ENCODE data around the gene LKAAEAR1. TPM values are rescaled to one million over a fixed set of nuclear protein-coding genes. Genes with fewer than 3 reads are reported as not detected.
A peak's percentile ranks its signal among the peaks of the same experiment; 100 is the strongest.

LKAAEAR1 gene
- total and polyA plus RNA-seq, 2 of the 13 experiments (the other 11 are each of a cell fraction or from before 2014, with no cell fraction given) = not detected

DNA sequence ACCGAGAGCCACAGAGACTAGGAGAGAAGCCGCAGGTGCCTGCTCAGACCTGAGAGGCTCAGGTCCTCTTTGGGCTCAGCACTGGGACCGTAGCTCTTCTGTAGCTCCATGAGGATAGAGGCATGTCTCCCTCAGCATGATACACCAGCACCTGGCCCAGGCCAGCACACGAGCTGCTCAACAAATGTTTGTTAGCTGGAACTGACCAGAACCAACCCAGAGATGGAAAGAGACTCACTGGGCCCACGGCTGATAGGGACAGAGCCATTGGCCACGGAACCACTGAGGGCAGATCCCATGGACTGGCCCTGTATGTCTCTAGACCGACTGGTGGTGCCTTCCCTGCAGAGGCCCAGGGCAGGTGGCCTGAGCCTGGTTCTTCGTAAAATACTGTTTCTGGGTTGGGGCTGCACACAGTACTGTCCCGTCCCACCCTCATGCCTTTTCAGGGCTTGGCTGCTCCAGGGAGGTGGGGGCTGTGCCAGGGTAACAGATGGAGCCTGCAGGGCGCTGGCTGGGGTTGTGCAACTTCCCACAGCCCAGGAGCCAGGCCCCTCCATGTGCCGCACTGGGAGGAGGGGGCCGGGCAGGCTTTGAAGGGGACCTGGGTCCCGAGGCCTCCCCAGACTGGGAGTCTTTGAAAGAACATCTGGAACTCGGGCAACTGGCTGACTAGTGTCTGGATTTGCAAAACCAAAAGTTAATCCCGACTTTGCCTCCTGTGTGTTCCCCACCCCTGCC lies 43.0 kb downstream of the LKAAEAR1 start (continued):
- no peak for TF ChIP-seq ZBTB3 (CRISPR knock-in tag; IDR thresholded peaks at IDR 0.05; ENCODE audit: borderline replicate concordance, low read depth)
- peak; percentile 58; the same call in 1 of the 2 replicates for TF ChIP-seq ZNF563 (CRISPR knock-in tag; IDR thresholded peaks at IDR 0.05)
- no peak for TF ChIP-seq MLLT10 (CRISPR knock-in tag; IDR thresholded peaks at IDR 0.05)
- TF ChIP-seq, protein P1, sequence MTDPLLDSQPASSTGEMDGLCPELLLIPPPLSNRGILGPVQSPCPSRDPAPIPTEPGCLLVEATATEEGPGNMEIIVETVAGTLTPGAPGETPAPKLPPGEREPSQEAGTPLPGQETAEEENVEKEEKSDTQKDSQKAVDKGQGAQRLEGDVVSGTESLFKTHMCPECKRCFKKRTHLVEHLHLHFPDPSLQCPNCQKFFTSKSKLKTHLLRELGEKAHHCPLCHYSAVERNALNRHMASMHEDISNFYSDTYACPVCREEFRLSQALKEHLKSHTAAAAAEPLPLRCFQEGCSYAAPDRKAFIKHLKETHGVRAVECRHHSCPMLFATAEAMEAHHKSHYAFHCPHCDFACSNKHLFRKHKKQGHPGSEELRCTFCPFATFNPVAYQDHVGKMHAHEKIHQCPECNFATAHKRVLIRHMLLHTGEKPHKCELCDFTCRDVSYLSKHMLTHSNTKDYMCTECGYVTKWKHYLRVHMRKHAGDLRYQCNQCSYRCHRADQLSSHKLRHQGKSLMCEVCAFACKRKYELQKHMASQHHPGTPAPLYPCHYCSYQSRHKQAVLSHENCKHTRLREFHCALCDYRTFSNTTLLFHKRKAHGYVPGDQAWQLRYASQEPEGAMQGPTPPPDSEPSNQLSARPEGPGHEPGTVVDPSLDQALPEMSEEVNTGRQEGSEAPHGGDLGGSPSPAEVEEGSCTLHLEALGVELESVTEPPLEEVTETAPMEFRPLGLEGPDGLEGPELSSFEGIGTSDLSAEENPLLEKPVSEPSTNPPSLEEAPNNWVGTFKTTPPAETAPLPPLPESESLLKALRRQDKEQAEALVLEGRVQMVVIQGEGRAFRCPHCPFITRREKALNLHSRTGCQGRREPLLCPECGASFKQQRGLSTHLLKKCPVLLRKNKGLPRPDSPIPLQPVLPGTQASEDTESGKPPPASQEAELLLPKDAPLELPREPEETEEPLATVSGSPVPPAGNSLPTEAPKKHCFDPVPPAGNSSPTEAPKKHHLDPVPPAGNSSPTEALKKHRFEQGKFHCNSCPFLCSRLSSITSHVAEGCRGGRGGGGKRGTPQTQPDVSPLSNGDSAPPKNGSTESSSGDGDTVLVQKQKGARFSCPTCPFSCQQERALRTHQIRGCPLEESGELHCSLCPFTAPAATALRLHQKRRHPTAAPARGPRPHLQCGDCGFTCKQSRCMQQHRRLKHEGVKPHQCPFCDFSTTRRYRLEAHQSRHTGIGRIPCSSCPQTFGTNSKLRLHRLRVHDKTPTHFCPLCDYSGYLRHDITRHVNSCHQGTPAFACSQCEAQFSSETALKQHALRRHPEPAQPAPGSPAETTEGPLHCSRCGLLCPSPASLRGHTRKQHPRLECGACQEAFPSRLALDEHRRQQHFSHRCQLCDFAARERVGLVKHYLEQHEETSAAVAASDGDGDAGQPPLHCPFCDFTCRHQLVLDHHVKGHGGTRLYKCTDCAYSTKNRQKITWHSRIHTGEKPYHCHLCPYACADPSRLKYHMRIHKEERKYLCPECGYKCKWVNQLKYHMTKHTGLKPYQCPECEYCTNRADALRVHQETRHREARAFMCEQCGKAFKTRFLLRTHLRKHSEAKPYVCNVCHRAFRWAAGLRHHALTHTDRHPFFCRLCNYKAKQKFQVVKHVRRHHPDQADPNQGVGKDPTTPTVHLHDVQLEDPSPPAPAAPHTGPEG (CRISPR knock-in tag; IDR thresholded peaks at IDR 0.05) = peak; percentile 67
- TF ChIP-seq TCF12 (IDR thresholded peaks at IDR 0.05) = no peak
- TF ChIP-seq TCF12 (CRISPR knock-in tag; IDR thresholded peaks at IDR 0.05) = 0 out of 2 replicates have a peak, but pooled peaks have one; percentile 19
- TF ChIP-seq, protein P2, sequence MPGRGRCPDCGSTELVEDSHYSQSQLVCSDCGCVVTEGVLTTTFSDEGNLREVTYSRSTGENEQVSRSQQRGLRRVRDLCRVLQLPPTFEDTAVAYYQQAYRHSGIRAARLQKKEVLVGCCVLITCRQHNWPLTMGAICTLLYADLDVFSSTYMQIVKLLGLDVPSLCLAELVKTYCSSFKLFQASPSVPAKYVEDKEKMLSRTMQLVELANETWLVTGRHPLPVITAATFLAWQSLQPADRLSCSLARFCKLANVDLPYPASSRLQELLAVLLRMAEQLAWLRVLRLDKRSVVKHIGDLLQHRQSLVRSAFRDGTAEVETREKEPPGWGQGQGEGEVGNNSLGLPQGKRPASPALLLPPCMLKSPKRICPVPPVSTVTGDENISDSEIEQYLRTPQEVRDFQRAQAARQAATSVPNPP (CRISPR knock-in tag; IDR thresholded peaks at IDR 0.05) = no peak; the same call in 1 of the 2 replicates
- TF ChIP-seq, protein P3, sequence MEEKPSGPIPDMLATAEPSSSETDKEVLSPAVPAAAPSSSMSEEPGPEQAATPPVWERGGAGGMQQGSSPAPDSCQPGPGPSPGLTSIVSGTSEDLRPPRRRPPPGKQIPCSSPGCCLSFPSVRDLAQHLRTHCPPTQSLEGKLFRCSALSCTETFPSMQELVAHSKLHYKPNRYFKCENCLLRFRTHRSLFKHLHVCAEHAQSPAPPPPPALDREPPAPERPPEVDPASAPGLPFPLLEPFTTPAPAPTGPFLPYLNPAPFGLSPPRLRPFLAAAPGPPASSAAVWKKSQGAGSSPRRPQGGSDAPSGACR (CRISPR knock-in tag; IDR thresholded peaks at IDR 0.05) = peak; percentile 56; the same call in 1 of the 2 replicates
- TF ChIP-seq NR2C2 (CRISPR knock-in tag; IDR thresholded peaks at IDR 0.05; ENCODE audit: borderline replicate concordance) = peak; percentile 61; the same call in 1 of the 2 replicates
- TF ChIP-seq ZNF354B (CRISPR knock-in tag; IDR thresholded peaks at IDR 0.05) = peak; percentile 76; the same call in 1 of the 2 replicates
- no peak for TF ChIP-seq ZNF124 (CRISPR knock-in tag; IDR thresholded peaks at IDR 0.05)
- TF ChIP-seq FOXM1 (CRISPR knock-in tag; IDR thresholded peaks at IDR 0.05) = no peak
- TF ChIP-seq, protein P4, sequence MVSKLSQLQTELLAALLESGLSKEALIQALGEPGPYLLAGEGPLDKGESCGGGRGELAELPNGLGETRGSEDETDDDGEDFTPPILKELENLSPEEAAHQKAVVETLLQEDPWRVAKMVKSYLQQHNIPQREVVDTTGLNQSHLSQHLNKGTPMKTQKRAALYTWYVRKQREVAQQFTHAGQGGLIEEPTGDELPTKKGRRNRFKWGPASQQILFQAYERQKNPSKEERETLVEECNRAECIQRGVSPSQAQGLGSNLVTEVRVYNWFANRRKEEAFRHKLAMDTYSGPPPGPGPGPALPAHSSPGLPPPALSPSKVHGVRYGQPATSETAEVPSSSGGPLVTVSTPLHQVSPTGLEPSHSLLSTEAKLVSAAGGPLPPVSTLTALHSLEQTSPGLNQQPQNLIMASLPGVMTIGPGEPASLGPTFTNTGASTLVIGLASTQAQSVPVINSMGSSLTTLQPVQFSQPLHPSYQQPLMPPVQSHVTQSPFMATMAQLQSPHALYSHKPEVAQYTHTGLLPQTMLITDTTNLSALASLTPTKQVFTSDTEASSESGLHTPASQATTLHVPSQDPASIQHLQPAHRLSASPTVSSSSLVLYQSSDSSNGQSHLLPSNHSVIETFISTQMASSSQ (IDR thresholded peaks at IDR 0.05; ENCODE audit: low read depth) = no peak
- TF ChIP-seq, protein P4 (CRISPR knock-in tag; IDR thresholded peaks at IDR 0.05; ENCODE audit: borderline replicate concordance) = peak; percentile 62
- peak; percentile 11; the same call in 1 of the 2 replicates for TF ChIP-seq ZNF790 (CRISPR knock-in tag; IDR thresholded peaks at IDR 0.05; ENCODE audit: borderline replicate concordance)
- TF ChIP-seq ZNF33B (CRISPR knock-in tag; IDR thresholded peaks at IDR 0.05) = no peak; the same call in 1 of the 2 replicates
- 0 out of 2 replicates have a peak, but pooled peaks have one; percentile 13 for TF ChIP-seq ZSCAN21 (CRISPR knock-in tag; IDR thresholded peaks at IDR 0.05; ENCODE audit: borderline replicate concordance)

Measured in HepG2 (cell line).